ENCODE measurements around the gene GSTM2.

GSTM2 gene

DNA sequence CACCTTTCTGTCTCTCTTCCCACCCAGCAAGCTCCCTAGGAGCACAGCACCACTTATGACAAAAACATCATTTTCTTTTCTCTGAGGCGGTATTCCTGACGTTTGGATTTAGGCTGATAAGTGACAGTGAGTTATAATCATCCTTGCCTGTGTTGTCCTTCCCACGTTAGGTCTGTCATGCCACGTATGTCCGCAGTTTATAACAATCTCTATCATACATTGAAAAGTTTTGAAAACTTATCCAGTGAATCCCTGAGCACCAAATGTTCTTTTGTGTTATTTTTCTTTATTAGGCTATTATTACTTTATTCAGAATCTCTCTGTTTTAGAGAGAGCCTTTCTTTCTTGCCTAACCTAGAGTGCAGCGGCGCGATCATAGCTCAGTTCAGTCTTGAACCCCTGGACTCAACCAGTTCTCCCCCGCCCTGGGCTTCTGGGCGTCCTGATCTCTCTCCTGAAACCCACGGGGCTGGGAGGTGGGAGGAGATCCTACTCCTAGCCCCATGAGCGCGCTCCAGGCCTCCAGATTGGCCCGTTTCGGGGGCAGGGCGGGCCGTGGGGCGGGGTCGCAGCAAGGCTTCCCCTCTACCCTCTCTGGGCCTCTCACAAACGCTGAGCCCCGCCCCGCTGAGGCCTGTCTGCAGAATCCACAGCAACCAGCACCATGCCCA is at the start of gene GSTM2:
Gene GSTM2 (plus strand): TSS at position 606 of the 671 bp plus-strand sequence. CDS start 59 bp downstream, at position 665.
- peak; percentile 18 to 60 (median 39) for DNase-seq

GRCh38 chr1:109618661-109619575 is 48.9 kb upstream of the GSTM2 start:
- no peak for DNase-seq

DNA sequence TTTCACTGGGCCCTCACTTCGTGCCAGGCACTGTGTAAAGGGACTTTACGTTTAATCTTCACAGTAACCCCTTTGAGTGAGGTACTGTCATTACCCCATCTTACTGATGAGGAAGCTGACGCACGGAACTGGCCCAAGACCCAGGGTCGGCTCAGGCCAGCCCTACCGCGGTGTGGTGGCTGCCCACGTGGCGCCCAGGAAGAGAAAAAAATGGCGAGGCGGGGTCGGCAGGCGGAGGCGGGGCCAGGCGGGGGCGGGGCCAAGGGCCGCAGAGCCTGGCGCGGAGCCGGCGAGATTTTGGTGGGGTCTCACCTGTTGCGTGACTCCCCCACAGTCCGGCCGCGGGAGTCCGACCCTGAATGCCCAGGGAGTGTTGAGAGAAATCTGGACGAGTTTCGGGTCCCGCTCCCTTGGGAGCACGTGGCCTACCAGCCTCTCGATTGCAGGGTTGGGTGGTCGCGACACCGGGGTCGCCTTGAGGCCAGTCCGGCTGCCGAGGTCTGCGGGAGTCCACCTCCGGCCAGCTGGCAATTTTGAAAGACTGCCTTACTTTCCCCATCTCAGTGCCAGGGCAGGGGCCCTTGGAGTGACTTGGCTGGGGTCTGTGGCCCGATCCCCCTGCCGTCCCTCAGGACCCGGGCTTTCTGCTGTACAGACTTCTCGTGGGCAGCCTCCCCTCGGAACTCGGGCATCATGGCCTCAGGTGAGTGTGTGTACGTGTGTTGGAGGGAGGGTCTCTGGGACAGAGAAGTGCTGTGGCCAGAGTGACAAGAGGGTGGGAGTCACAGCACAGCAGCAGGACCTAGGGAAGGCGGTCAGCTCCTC is 48.1 kb upstream of the GSTM2 start, which contains the start of the genes AMPD2 and GNAT2:
Gene AMPD2 (plus strand): TSS at position 262 of the 825 bp plus-strand sequence. CDS start 1,339 bp downstream, outside the sequence.
Gene GNAT2 (minus strand): TSS at position 41 of the 825 bp plus-strand sequence. CDS start 6,746 bp downstream, outside the sequence.
- peak; percentile 28 to 50 (median 46) for DNase-seq

DNA sequence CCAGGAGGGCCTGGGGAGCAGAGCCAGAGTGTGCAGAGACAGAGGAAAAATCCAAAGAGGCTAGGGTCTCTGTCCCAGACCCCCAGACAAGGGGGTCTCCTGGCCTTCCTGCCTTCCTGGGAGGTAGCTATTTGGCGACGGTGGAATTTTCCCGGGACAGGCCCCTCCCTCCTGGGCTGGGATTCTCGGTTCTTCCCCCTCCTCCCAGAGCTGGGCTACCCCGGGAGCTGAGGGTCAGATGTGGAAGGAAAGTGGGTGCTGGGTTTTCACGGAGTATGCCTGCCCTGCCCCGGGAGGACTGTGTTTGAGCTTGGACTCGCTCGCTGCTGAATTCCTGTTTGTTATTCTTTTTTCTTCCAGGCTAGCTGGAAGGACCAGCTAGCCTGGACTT is 47.5 kb upstream of the GSTM2 start:
- no peak for DNase-seq

DNA sequence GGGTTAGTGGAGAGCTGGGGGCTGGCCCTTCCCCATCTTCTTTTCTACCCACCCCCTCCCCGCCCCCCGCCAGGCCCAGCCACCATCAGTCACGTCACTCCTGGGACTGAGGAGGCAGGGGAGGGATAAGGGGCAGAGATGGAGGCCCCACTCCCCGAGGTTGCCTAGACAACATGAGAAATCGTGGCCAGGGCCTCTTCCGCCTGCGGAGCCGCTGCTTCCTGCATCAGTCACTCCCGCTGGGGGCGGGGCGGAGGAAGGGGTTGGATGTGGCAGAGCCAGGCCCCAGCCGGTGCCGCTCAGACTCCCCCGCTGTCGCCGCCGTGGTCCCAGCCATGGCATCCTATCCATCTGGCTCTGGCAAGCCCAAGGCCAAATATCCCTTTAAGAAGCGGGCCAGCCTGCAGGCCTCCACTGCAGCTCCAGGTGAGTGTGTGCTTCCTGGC is 47.0 kb upstream of the GSTM2 start:
- DNase-seq, result peak; percentile 91 to 96 (median 94)

DNA sequence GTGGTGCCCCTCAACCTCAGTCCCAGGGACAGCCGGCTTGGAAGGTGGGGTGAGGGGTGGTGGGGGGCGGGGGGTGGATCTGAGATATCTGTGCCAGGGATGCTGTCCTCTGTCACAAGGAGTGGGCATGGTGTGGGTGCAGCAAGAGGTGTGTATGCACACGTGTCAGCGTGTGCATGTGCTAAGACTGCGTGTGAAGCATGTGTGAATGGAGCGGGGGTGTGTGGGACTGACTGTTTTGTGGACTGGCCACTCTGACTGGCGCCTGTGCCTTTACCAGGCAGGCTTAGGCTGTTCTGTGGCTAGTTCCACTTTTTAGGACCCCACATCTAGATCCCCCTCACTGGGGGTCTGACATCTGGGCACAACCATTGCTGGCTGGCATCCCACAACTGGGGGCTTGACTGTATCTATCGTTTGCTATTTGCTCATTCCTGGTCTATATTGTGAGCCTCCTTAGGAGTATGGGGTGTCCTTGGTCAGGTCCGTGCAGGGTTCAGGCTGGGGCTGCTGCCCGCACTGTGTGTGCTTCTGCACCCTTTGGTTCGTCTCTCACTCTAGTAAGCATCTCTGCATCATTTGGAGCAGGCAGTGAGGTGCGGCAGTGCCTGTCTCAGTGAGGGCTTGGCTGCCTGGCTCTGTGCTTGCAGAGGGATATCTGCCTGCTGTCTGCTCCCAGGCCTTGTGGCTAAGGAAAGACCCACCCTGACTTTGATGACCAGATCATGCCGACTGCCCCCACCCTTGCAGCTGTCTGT is 46.3 kb upstream of the GSTM2 start:
- DNase-seq, result no peak

DNA sequence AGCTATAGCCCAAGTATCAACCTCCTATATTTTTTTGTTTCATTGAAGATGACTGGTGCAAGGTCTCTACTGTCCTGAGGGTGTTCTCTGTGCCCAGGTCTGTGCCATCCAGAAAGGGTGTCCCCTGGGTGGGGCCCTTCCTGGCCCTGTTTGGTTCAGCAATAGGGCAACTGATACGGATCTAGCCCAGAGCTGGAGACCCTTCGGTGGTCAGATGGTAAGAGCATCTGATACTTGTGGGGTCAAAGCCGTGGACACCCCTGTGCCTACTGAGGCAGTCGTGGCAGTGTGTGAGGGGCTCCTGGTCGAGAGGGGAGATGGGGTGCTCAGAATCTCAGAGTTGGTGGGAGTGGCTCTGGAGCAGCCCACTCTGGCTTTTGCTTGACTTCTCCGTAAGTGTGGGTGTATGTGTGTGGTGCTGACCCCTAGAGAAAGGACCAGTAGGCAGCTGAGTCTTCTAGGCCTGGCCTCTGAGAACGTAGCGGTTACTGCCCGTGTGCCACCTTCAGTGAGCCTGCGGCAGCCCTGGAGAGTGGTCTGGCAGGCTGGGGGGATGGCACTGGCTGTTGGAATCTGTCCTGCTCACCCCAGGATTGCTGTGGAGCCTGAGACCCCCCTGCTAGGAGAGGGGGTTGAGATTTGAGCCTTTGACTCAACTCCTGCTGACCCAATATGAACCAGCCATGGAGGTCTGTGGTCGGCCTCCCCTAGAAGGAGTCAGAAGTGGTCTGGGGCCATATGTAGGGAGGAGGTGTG is 45.5 kb upstream of the GSTM2 start:
- DNase-seq, result no peak

DNA sequence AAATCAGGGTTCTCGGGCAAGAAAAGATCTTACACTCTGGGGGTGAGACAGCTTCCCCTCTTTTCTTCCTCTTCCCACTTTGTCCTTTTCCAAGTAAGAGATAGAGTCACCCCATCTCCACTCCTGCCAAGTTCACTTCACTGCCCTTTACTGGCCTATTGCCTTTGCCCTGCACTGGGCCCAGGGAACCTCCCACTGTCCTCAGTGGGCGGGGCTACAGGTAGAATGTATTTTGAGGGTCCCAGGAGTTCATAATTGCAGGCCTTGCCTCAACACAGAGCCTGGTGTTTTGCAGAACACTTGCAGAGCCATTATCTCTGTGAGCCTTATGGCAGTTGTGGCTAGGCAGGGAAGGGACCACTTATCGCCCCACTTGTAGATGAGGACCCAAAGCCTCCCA is 45.0 kb upstream of the GSTM2 start:
- no peak for DNase-seq

- no peak for DNase-seq
These were observed 44.2 kb upstream of the GSTM2 start for GRCh38 chr1:109623601-109624161.

GRCh38 chr1:109624201-109625010 is 43.5 kb upstream of the GSTM2 start:
- DNase-seq, result no peak

DNA sequence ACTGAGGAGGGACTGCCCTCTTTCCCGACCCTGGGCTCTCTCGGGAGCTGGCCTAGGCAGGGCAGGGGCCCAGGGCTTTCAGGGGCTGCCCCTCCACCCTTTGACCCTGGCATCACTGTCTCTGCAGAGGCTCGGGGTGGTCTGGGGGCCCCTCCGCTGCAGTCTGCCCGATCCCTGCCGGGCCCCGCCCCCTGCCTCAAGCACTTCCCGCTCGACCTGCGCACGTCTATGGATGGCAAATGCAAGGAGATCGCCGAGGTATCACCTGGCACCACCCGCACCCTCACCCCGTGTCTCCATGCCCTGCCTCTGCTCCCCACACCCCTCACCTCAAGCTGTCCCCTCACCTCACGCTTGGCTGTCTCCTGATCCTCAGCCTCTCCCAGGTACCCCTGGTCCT is 42.7 kb upstream of the GSTM2 start:
- DNase-seq, result no peak

GRCh38 chr1:109625601-109626560 is 42.0 kb upstream of the GSTM2 start:
- no peak for DNase-seq

- DNase-seq, result no peak
These were observed 41.0 kb upstream of the GSTM2 start for GRCh38 chr1:109626682-109627408.

GRCh38 chr1:109627692-109628399 is 40.0 kb upstream of the GSTM2 start:
- no peak for DNase-seq

GRCh38 chr1:109628540-109629321 is 39.1 kb upstream of the GSTM2 start:
- DNase-seq, result no peak

DNA sequence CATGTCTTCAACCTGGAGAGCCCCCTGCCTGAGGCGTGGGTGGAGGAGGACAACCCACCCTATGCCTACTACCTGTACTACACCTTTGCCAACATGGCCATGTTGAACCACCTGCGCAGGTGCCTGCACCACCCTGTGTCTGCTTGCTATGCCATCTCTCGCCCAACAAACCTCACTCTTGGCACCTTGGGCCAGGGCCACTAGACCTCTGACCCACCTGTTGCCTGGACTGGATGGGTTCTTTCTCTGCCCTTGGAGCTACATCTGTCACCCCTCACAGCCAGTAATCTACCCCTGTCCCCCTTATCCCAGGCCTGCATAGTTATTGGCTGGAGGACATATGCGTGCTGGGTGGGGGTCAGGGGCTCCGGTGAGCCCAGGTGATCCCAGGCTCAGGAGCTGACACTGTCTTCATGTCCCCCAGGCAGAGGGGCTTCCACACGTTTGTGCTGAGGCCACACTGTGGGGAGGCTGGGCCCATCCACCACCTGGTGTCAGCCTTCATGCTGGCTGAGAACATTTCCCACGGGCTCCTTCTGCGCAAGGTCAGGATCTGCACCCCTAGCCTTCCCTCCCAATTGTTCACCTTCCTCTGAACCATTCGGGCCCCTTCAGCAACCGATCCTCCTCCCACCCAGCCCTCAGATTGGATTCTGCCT is 38.4 kb upstream of the GSTM2 start:
- DNase-seq, result no peak
